Heart right ventricle (tissue), 16 donors: ENCODE results near the gene GID4. TPM values are rescaled to one million over a fixed set of nuclear protein-coding genes. Genes with fewer than 3 reads are reported as not detected.

ENCODE experiments used
- ATAC-seq, 8 donors: fragments of 200-7000 bp; cut with Tn5 transposase; one replicate each; pipeline ENCODE4 v1.9.1; 2020; ENCODE audit warnings: mild to moderate bottlenecking in 8 of 8, moderate library complexity in 8 of 8, moderate number of reproducible peaks in 1 of 8
- DNase-seq, 2 donors: peaks; one replicate each; pipeline ENCODE4 v3.0.0-alpha.2; 2020
- H3K27ac ChIP-seq, 10 donors: fragments of 200-600 bp; sonication (generic) in 2 of 10; one replicate each; pipeline versions ENCODE4 v1.5.0 to v1.8.0; 2020 to 2022; ENCODE audit warnings: mild to moderate bottlenecking in 3 of 10
- H3K27me3 ChIP-seq, 7 donors: fragments of 200-600 bp; one replicate each; pipeline ENCODE4 v1.8.0; 2021 to 2022; ENCODE audit warnings: mild to moderate bottlenecking in 2 of 7
- H3K36me3 ChIP-seq, 9 donors: fragments of 200-600 bp; sonication (generic) in 1 of 9; one replicate each; pipeline versions ENCODE4 v1.5.0 to v1.8.0; 2020 to 2022; ENCODE audit warnings: mild to moderate bottlenecking in 2 of 9
- H3K4me1 ChIP-seq, 9 donors: fragments of 200-600 bp; sonication (generic) in 1 of 9; one replicate each; pipeline versions ENCODE4 v1.5.0 to v1.8.0; 2020 to 2022; ENCODE audit warnings: mild to moderate bottlenecking in 4 of 9
- H3K4me3 ChIP-seq, 10 donors: fragments of 200-600 bp; sonication (generic) in 2 of 10; one replicate each; pipeline versions ENCODE4 v1.5.0 to v1.8.0; 2020 to 2022; ENCODE audit warnings: mild to moderate bottlenecking in 7 of 10, moderate library complexity in 2 of 10
- H3K9me3 ChIP-seq, 11 donors: fragments of 200-600 bp in 10 of 11; sonication (generic) in 2 of 11; one replicate each; pipeline versions ENCODE4 v1.5.0 to v1.8.0; 2013 to 2022; ENCODE audit warnings: mild to moderate bottlenecking in 2 of 11, control low read depth in 1 of 11, moderate library complexity in 1 of 11
- CTCF ChIP-seq, 9 donors: fragments of 200-600 bp; sonication (generic) in 2 of 9; IDR thresholded peaks; one replicate each; pipeline versions ENCODE4 v1.5.0 to v1.8.0; 2021 to 2022; ENCODE audit warnings: antibody characterized with exemption in 9 of 9, mild to moderate bottlenecking in 5 of 9, moderate library complexity in 1 of 9
- WGBS, 2 donors: extraction: QIAGEN DNeasy Blood & Tissue Kit; methylation state at CpG; one replicate each; pipeline ENCODE4 v1.1.7; 2013; ENCODE audit warnings: inconsistent platforms in 1 of 2; 5-methylcytosine and 5-hydroxymethylcytosine counted together
- intact Hi-C, 10 donors: fragments of 100-400 bp; cut with DNase I; formaldehyde crosslinking; loops; one replicate each; pipeline versions ENCODE4 v1.11.1 to v1.14.2; 2022
- polyA plus RNA-seq, 2 donors: library from polyadenylated mRNA; stranded (reverse); fragments of 200-250 nt; gene quantifications; one replicate each; pipeline ENCODE4 v1.2.3, GENCODE V29; 2013
- total RNA-seq, 10 donors: library from RNA; stranded (reverse); fragmentation: NEBNext Ultra II Directional in 3 of 10; extraction: Animal tissue kit (Norgen Biotek cat#: 25700) in 3 of 10; gene quantifications; one replicate each; pipeline versions ENCODE4 v1.2.1 to v1.2.4, GENCODE V29; 2021 to 2023
- donor health status: Arrhythmogenic right ventricular cardiomyopathy.
- donor health status: ischemic (EF 13 %, LVEDD 7.1; RV severe dilation, severe dysfunction).
- donor health status: healthy with polysubstance abuse.
- donor health status: DM: no; HTN: yes; CAD: no.
- donor health status: DM: no; HTN: no; CAD: no.
- donor health status: ischemic (EF 25% LVEDD 6.9; RV normal size, moderate dysfunction).
- donor health status: ischemic (EF 25% LVEDD 5.7; RV mildly dilated, moderate dysfunction).
- donor health status: healthy.
- donor health status: DM: yes; HTN: yes; CAD: no.
- donor health status: Ischemic cardiomyopathy.
- donor health status: ischemic (EF 35%, LVEDD 5.7; RV mildly dilated, moderate dysfunction).
- donor health status: nonischemic (EF 11% LVEDD 7.7; RV severe dilation, severe dysfunction).
- donor health status: DM: yes; HTN: yes; CAD: no.
- donor health status: PGD.
- donor health status: ischemic (EF 29% LVEDD 5.4; RV normal size, mild dysfunction).
- donor health status: nonischemic (EF 23%, LVEDD 6.1; RV moderate dilation, normal function).

The GID4 gene
- total and polyA plus RNA-seq, 12 donors, result 7.0 to 23.7 (median 17.1) TPM

GRCh38 chr17:18042983-18043382 is 3.8 kb downstream of the GID4 start:
- Histone ChIP-seq H3K9me3 (no peaks in the 10 kb centered on the region), H3K36me3 (peaks cover 0 to 32% (median 12%) of the 10 kb centered on the region in 9 donors), H3K4me3 (no peak overlapping the region), H3K4me1 (peaks cover 9 to 47% (median 35%) of the 10 kb centered on the region in 9 donors), H3K27ac (no peak overlapping the region), H3K27me3 (no peaks in the 10 kb centered on the region)
- ATAC-seq (no peak), DNase-seq (no peak)
- 65 to 68% methylated on average over 8 of the region's 8 CpGs for WGBS, 2 donors
- TF ChIP-seq CTCF (IDR thresholded peaks at IDR 0.05), result no peak
- intact Hi-C loops, result no loop called here

GRCh38 chr17:18043491-18043890 is 4.3 kb downstream of the GID4 start:
- Histone ChIP-seq H3K36me3 (peaks cover 0 to 36% (median 12%) of the 10 kb centered on the region in 9 donors), H3K4me1 (peaks cover 6 to 42% (median 30%) of the 10 kb centered on the region in 9 donors), H3K27ac (no peak overlapping the region), H3K9me3 (no peaks in the 10 kb centered on the region), H3K4me3 (no peak overlapping the region), H3K27me3 (no peaks in the 10 kb centered on the region)
- ATAC-seq, result no peak
- intact Hi-C loops, result no loop called here
- 38 to 61% methylated on average over 1 of the region's 1 CpG for WGBS, 2 donors
- TF ChIP-seq CTCF (IDR thresholded peaks at IDR 0.05), result peak in 7 of 9 donors; percentile 1 to 49 (median 36)
- no peak for DNase-seq

DNA sequence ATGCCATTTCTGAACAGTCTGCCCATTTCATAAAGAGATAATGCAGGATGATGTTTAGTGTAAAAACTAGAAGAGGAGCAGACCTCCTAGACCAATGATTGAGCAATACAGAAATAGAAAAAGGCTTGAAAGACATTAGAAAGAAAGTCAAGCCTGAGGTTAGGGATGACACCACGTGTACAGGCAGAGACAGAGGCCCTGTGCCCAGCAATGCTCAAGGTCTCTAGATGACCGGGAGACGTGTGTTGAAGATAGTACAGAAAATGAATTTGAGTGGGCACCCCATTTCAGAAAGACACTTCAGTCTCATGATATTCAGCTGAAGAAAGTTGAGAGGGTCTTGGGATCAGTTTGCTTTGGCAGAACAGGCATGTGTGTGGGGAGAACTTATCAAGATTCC is 5.4 kb downstream of the GID4 start:
- ATAC-seq, result no peak
- TF ChIP-seq CTCF (IDR thresholded peaks at IDR 0.05), result no peak
- no peak overlapping the region for H3K27ac ChIP-seq

DNA sequence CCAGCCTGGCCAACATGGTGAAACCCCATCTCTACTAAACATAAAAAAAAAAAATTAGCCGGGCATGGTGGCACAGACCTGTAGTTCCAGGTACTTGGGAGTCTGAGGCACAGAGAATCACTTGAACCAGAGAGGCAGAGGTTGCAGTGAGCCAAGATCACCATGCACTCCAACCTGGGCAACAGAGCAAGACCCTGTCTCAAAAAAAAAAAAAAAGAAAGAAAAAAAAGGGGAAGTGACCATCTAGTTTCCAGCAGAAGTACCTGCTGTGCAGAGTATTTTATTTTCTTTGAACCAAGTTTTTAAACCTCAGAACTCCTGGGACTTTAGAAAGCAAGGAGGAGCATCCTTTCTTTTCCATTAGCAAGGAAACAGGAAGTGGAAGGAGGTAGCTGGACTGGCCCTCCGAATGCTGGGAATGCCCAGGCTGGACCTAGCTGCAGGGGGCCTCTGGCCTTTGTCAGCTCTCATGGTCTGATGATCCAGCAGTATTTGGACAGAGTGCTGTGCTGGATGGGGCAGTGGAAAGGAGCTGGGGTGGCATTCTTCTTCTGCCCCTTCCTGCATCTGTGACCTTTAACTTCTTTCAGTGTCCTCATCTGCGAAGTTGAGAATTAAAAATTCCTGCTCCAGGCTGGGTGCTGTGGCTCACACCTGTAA is 6.6 kb downstream of the GID4 start:
- no peaks in the 10 kb centered on the region for H3K27me3 ChIP-seq
- intact Hi-C loops, result no loop called here
- no peak for ATAC-seq

More for the DNA sequence above, 5.4 kb downstream of the GID4 start:
- intact Hi-C loops, result no loop called here
- H3K4me3 ChIP-seq, result no peak overlapping the region
- no peaks in the 10 kb centered on the region for H3K9me3 ChIP-seq
- no peaks in the 10 kb centered on the region for H3K27me3 ChIP-seq
- 85 to 93% methylated on average over 3 of the region's 3 CpGs for WGBS, 2 donors
- H3K36me3 ChIP-seq, result peaks cover 0 to 42% (median 12%) of the 10 kb centered on the region in 9 donors
- DNase-seq, result no peak
- peaks cover 6 to 41% (median 30%) of the 10 kb centered on the region in 9 donors for H3K4me1 ChIP-seq

More for the DNA sequence above, 6.6 kb downstream of the GID4 start:
- TF ChIP-seq CTCF (IDR thresholded peaks at IDR 0.05), result no peak
- Histone ChIP-seq H3K36me3 (peaks cover 0 to 53% (median 12%) of the 10 kb centered on the region in 9 donors), H3K4me1 (peaks cover 0 to 32% (median 21%) of the 10 kb centered on the region in 9 donors), H3K9me3 (no peaks in the 10 kb centered on the region), H3K4me3 (no peak overlapping the region), H3K27ac (no peak overlapping the region)
- 76 to 81% methylated on average over 3 of the region's 3 CpGs for WGBS, 2 donors
- no peak for DNase-seq
